Nephron progenitor cell (in vitro differentiated cells): ENCODE data around the gene PMPCA.

Experiments
- DNase-seq: peaks from one replicate; pipeline ENCODE4 v3.0.0; 2021
- H3K27ac Mint-ChIP-seq: 2 replicates; pipeline ENCODE4 v1.8.0; 2021; ENCODE audit warnings: mild to moderate bottlenecking, moderate library complexity, mixed read lengths
- H3K27me3 Mint-ChIP-seq: 2 replicates; pipeline ENCODE4 v1.8.0; 2021; ENCODE audit warnings: mild to moderate bottlenecking, low read depth, mixed read lengths; ENCODE audit not compliant: poor library complexity
- H3K36me3 Mint-ChIP-seq: 2 replicates; pipeline ENCODE4 v1.8.0; 2021; ENCODE audit warnings: low read depth, mixed read lengths
- H3K4me1 Mint-ChIP-seq: 2 replicates; pipeline ENCODE4 v1.8.0; 2021; ENCODE audit warnings: mixed read lengths
- H3K4me3 Mint-ChIP-seq: 2 replicates; pipeline ENCODE4 v1.8.0; 2021; ENCODE audit warnings: mild to moderate bottlenecking, moderate library complexity, mixed read lengths
- H3K9me3 Mint-ChIP-seq: 2 replicates; pipeline ENCODE4 v1.8.0; 2021; ENCODE audit warnings: mild to moderate bottlenecking, moderate library complexity, mixed read lengths
- TF ChIP-seq, protein P1 (sequence below): fragments of 200-600 bp; sonication (generic); IDR thresholded peaks from 2 replicates; pipeline ENCODE4 v1.5.0; 2021; ENCODE audit warnings: antibody characterized with exemption

Gene PMPCA

DNA sequence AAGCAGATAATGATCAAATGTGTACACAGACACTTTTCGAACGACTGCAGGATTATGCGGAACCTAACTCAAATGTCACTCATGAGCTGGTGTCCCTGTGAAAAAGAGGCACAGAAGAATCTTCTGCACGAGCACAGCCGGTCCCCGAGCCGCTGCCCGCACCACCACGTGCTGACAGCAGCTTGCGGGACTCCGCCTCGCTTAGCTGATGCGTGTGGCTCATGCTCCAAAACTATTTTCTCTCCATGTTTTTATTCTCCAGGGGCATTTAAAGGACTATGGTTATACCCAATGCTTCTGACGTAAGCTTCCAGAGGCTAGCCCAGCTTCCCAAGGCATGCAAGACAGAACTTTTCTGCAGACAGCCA is 62.9 kb downstream of the PMPCA start:
- Mint-ChIP-seq H3K4me3 (no peak overlapping the region), H3K4me1 (peaks cover 7% of the 10 kb centered on the region), H3K27ac (no peak overlapping the region), H3K9me3 (no peaks in the 10 kb centered on the region), H3K27me3 (no peaks in the 10 kb centered on the region), H3K36me3 (peaks cover 41% of the 10 kb centered on the region)
- TF ChIP-seq, protein P1, sequence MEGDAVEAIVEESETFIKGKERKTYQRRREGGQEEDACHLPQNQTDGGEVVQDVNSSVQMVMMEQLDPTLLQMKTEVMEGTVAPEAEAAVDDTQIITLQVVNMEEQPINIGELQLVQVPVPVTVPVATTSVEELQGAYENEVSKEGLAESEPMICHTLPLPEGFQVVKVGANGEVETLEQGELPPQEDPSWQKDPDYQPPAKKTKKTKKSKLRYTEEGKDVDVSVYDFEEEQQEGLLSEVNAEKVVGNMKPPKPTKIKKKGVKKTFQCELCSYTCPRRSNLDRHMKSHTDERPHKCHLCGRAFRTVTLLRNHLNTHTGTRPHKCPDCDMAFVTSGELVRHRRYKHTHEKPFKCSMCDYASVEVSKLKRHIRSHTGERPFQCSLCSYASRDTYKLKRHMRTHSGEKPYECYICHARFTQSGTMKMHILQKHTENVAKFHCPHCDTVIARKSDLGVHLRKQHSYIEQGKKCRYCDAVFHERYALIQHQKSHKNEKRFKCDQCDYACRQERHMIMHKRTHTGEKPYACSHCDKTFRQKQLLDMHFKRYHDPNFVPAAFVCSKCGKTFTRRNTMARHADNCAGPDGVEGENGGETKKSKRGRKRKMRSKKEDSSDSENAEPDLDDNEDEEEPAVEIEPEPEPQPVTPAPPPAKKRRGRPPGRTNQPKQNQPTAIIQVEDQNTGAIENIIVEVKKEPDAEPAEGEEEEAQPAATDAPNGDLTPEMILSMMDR = no peak
- DNase-seq = no peak
